Coronary artery (tissue), 2 donors: ENCODE data around the gene IKZF3.

Experiments used
- DNase-seq: peaks from one replicate; pipeline ENCODE4 v3.0.0-alpha.2; 2017; ENCODE audit warnings: low spot score
- H3K27ac ChIP-seq, 2 donors: fragments of 200-600 bp; sonication (generic); one replicate each; pipeline ENCODE4 v1.5.1; 2016 to 2019
- H3K4me3 ChIP-seq: fragments of 200-600 bp; sonication (generic); 2 replicates; pipeline ENCODE4 v1.5.1; 2016; ENCODE audit warnings: mild to moderate bottlenecking, moderate library complexity
- TF ChIP-seq, protein P1 (sequence below): fragments of 200-600 bp; sonication (generic); IDR thresholded peaks from one replicate; pipeline ENCODE4 v1.5.1; 2019; ENCODE audit warnings: antibody characterized with exemption

The IKZF3 gene

DNA sequence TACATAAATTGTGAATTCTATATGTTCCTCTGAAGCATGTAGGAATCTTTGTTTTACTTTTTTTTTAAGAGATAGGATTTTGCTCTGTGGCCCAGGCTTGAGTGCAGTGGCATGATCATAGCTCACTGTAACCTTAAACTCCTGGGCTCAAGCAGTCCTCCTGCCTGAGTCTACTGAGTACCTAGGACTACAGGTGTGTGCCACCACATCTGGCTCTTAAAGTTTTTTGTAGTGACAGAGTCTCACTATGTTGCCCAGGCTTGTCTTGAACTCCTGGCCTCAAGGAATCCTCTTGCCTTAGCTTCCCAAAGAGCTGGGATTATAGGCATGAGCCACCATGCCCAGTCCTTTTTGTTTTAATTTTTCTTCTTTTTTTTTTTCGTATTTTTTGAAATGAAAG lies 25.3 kb downstream of the IKZF3 start:
- DNase-seq = no peak
- no peak overlapping the region for H3K4me3 ChIP-seq
- TF ChIP-seq, protein P1, sequence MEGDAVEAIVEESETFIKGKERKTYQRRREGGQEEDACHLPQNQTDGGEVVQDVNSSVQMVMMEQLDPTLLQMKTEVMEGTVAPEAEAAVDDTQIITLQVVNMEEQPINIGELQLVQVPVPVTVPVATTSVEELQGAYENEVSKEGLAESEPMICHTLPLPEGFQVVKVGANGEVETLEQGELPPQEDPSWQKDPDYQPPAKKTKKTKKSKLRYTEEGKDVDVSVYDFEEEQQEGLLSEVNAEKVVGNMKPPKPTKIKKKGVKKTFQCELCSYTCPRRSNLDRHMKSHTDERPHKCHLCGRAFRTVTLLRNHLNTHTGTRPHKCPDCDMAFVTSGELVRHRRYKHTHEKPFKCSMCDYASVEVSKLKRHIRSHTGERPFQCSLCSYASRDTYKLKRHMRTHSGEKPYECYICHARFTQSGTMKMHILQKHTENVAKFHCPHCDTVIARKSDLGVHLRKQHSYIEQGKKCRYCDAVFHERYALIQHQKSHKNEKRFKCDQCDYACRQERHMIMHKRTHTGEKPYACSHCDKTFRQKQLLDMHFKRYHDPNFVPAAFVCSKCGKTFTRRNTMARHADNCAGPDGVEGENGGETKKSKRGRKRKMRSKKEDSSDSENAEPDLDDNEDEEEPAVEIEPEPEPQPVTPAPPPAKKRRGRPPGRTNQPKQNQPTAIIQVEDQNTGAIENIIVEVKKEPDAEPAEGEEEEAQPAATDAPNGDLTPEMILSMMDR = no peak
- no peak overlapping the region for H3K27ac ChIP-seq

DNA sequence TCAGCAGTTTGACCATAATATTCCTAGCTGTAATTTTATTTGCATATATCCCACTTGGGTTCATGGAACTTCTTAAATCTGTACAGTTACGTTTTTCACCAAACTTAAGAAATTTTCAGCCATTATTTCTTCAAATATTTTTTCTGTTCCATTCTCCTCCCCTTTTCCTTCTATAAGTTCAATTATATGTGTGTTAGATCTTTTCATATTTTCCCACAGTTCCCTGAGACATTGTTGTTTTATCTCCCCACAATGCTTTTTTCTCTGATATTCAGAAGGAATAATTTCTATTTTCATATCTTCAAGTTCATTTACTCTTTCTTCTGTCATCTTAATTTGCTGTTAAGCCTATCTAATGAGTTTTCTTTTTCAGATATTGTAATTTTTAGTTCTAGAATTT lies 26.1 kb downstream of the IKZF3 start:
- Histone ChIP-seq H3K27ac (no peak overlapping the region), H3K4me3 (no peak overlapping the region)
- DNase-seq = no peak
- TF ChIP-seq, protein P1 = no peak

- DNase-seq = no peak
These were observed 28.0 kb downstream of the IKZF3 start for GRCh38 chr17:39836117-39836516.

DNA sequence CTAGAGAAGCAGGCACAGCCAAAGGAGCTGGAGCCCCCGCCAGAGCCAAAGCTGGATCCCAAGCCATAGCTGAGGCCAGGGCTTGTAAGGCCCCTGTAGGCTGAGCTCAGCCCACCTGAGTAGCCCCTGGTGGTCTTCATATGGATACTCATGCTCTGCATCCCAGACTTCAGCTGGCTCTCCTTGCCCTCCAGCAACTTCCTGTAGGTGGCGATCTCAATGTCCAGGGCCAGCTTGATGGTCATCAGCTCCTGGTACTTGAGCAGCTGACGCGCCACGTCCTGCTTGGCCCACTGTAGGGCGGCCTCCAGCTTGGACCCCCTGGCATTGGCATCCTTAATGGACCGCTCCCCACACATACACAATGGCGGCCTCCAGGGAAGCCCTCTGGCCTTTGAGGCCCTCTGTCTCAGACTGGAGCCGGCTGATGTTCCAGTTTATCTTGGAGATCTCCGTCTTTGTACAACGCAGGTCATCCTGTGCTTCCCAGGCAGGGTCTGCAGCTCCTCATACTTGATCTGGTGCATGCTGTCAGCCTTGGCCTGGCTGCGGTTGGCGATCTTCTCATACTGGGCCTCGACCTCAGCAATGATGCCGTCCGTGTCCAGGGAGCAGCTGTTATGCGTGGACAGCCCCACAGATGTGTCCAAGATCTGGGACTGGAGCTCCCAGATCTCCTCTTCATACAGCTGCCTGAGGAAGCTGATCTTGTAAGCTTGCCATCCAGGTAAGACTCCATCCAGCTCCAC lies 28.9 kb downstream of the IKZF3 start:
- Histone ChIP-seq H3K27ac (no peak overlapping the region), H3K4me3 (no peak overlapping the region)
- no peak for DNase-seq
- TF ChIP-seq, protein P1 = no peak

More at GRCh38 chr17:39836117-39836516, 28.0 kb downstream of the IKZF3 start:
- Histone ChIP-seq H3K4me3 (no peak overlapping the region), H3K27ac (no peak overlapping the region)
- TF ChIP-seq, protein P1 = no peak

DNA sequence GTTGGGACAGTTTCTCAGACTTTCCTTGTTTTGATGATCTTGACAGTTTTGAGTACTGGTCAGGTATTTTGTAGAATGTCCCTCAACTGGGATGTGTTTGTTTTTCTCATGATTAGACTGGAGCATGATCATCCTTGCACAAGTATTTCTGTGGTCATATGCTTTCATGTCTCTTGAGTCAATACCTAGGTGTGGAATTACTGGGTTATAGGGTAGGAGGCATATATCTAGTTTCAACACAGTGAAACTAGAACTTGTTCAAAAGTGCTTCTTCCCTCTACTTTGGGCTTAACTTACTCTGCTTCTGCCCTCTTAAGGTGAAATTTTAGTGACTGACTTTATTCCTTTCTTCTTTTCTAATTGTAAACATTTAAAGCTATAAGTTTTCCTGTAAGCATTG lies 30.1 kb downstream of the IKZF3 start:
- DNase-seq = no peak
- TF ChIP-seq, protein P1 = no peak
- Histone ChIP-seq H3K4me3 (no peak overlapping the region), H3K27ac (no peak overlapping the region)

- no peak overlapping the region for H3K4me3 ChIP-seq
- H3K27ac ChIP-seq = no peak overlapping the region
- DNase-seq = no peak
- TF ChIP-seq, protein P1 = no peak
These were observed 32.5 kb downstream of the IKZF3 start for GRCh38 chr17:39831588-39831987.

DNA sequence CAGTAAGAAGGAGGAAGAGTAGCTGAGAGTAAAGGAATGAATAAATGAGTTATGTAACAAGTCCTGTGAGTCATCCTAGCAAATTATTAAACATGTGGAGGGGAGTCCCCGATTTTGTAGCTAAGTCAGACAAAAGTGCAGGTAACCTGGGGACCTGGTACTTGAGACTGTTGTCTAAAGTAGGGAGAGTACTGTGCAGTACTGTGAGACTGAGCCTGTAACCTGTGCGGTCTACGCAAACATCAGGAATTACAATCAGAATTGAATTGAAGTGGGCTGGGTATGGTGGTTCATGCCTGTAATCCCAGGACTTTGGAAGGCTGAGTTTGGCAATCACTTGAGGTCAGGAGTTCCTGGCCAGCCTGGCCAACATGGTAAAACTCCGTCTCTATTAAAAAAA lies 35.7 kb downstream of the IKZF3 start:
- no peak for DNase-seq
- Histone ChIP-seq H3K4me3 (no peak overlapping the region), H3K27ac (no peak overlapping the region)
- TF ChIP-seq, protein P1 = no peak
